Spleen (tissue), 11 donors: ENCODE data around the gene ASPN. TPM values are rescaled to one million over a fixed set of nuclear protein-coding genes. Genes with fewer than 3 reads are reported as not detected.

Experiments used
- DNase-seq: peaks from one replicate; pipeline ENCODE4 v3.0.0-alpha.2; 2020
- H3K27ac ChIP-seq, 8 donors: fragments of 200-600 bp; sonication (generic) in 7 of 8; 1 replicate in 4 of 8; 2 replicates in 4 of 8; pipeline versions ENCODE4 v1.5.0 to v1.8.0; 2016 to 2021; ENCODE audit warnings: inconsistent platforms in 4 of 8, mild to moderate bottlenecking in 4 of 8, moderate library complexity in 1 of 8
- H3K27me3 ChIP-seq, 7 donors: fragments of 200-600 bp; sonication (generic) in 6 of 7; replicated peaks in 1 of 7; 1 replicate in 4 of 7; 2 replicates in 3 of 7; pipeline versions ENCODE4 v1.5.0 to v1.8.0; 2016 to 2021; ENCODE audit warnings: inconsistent platforms in 3 of 7, mild to moderate bottlenecking in 1 of 7
- H3K36me3 ChIP-seq, 6 donors: fragments of 200-600 bp; sonication (generic) in 5 of 6; 1 replicate in 4 of 6; 2 replicates in 2 of 6; pipeline versions ENCODE4 v1.5.0 to v1.8.0; 2016 to 2021; ENCODE audit warnings: inconsistent platforms in 2 of 6
- H3K4me1 ChIP-seq, 6 donors: fragments of 200-600 bp; sonication (generic) in 5 of 6; 1 replicate in 3 of 6; 2 replicates in 3 of 6; pipeline versions ENCODE4 v1.5.0 to v1.8.0; 2016 to 2021; ENCODE audit warnings: inconsistent platforms in 3 of 6
- H3K4me3 ChIP-seq, 8 donors: fragments of 200-600 bp; sonication (generic) in 7 of 8; 1 replicate in 4 of 8; 2 replicates in 4 of 8; pipeline versions ENCODE4 v1.5.0 to v1.8.0; 2016 to 2021; ENCODE audit warnings: inconsistent platforms in 4 of 8, mild to moderate bottlenecking in 4 of 8, moderate library complexity in 2 of 8
- H3K9me3 ChIP-seq, 8 donors: fragments of 200-600 bp; sonication (generic) in 7 of 8; 1 replicate in 4 of 8; 2 replicates in 4 of 8; pipeline versions ENCODE4 v1.5.0 to v1.8.0; 2016 to 2021; ENCODE audit warnings: inconsistent platforms in 4 of 8
- CTCF ChIP-seq, 11 experiments: fragments of 200-600 bp in 7 of 11; fragments of 450-650 bp in 4 of 11; sonication (generic) in 4 of 11; IDR thresholded peaks in 8 of 11; conservative IDR thresholded peaks in 3 of 11; 1 replicate in 7 of 11; 2 replicates in 4 of 11; pipeline versions ENCODE4 v1.4.0 to v1.8.0; 2016 to 2021; ENCODE audit warnings: antibody characterized with exemption in 11 of 11, inconsistent platforms in 4 of 11, mild to moderate bottlenecking in 1 of 11
- POLR2A ChIP-seq, 3 donors: fragments of 450-650 bp; IDR thresholded peaks; one replicate each; pipeline ENCODE4 v1.5.1; 2017; ENCODE audit warnings: antibody characterized with exemption in 3 of 3, mild to moderate bottlenecking in 1 of 3
- POLR2AphosphoS5 ChIP-seq, 3 donors: sonication (generic); formaldehyde crosslinking; IDR thresholded peaks; one replicate each; pipeline ENCODE4 v1.5.1; 2017; ENCODE audit warnings: antibody characterized with exemption in 3 of 3
- WGBS, 5 donors: extraction: QIAGEN DNeasy Blood & Tissue Kit in 3 of 5; methylation state at CpG; one replicate each; pipeline versions ENCODE4 v1.1.5 to v1.1.7; 2013 to 2018; 5-methylcytosine and 5-hydroxymethylcytosine counted together
- intact Hi-C: fragments of 100-400 bp; cut with DNase I; formaldehyde crosslinking; loops from one replicate; pipeline ENCODE4 v1.15.0; 2023; ENCODE audit warnings: low total_unique reads
- polyA plus RNA-seq, 3 donors: library from polyadenylated mRNA; stranded (reverse); fragments of 200-250 nt; gene quantifications; one replicate each; pipeline ENCODE4 v1.2.1, GENCODE V29; 2013
- total RNA-seq, 7 donors: library from RNA; depleted of rRNA in 3 of 7; stranded (reverse); fragments of >200 nt in 3 of 7; fragmentation: NEBNext Ultra II Directional in 4 of 7; extraction: Animal tissue kit (Norgen Biotek cat#: 25700) in 4 of 7; gene quantifications; one replicate each; pipeline versions ENCODE4 v1.1.0 to v1.2.1, GENCODE V29; 2016 to 2021
- donor health status: healthy with polysubstance abuse.
- donor health status: DM: no; HTN: no; CAD: no; lungs with moderate emphysema.
- donor health status: DM: no; HTN: no; CAD: no.
- donor health status: Bipolar disorder and iron deficiency.
- donor health status: healthy.
- donor health status: DM: no; HTN: no; CAD: no.
- donor health status: DM: yes; HTN: yes; CAD: no.

Gene ASPN
- total and polyA plus RNA-seq, 10 donors, result 0.32 to 2.0 (median 0.93) TPM; not detected in 1

GRCh38 chr9:92457576-92457975 lies 24.7 kb downstream of the ASPN start:
- no peak for DNase-seq
- H3K27me3 ChIP-seq, result no peaks in the 10 kb centered on the region
- intact Hi-C loops, result no loop called here
- no peak overlapping the region for H3K4me3 ChIP-seq
- 94 to 98% (median 95%) methylated on average over 4 of the region's 4 CpGs for whole genome bisulfite sequencing, 5 donors
- no peak overlapping the region for H3K27ac ChIP-seq
- H3K9me3 ChIP-seq, result no peaks in the 10 kb centered on the region
- H3K4me1 ChIP-seq, result no peaks in the 10 kb centered on the region
- no peak for TF ChIP-seq POLR2A (IDR thresholded peaks at IDR 0.05)
- TF ChIP-seq POLR2AphosphoS5 (IDR thresholded peaks at IDR 0.05), result no peak
- TF ChIP-seq CTCF (IDR thresholded peaks at IDR 0.05 in 8 of 11, conservative IDR thresholded peaks at IDR 0.05 in 3 of 11), result no peak
- no peaks in the 10 kb centered on the region for H3K36me3 ChIP-seq

GRCh38 chr9:92455217-92455616 lies 27.1 kb downstream of the ASPN start:
- TF ChIP-seq POLR2A (IDR thresholded peaks at IDR 0.05) (no peak), CTCF (IDR thresholded peaks at IDR 0.05 in 8 of 11, conservative IDR thresholded peaks at IDR 0.05 in 3 of 11) (no peak), POLR2AphosphoS5 (IDR thresholded peaks at IDR 0.05) (no peak)
- no peaks in the 10 kb centered on the region for H3K27me3 ChIP-seq
- 81 to 94% (median 89%) methylated on average over 3 of the region's 3 CpGs for WGBS, 5 donors
- intact Hi-C loops, result no loop called here
- H3K27ac ChIP-seq, result no peak overlapping the region
- no peak for DNase-seq
- H3K36me3 ChIP-seq, result no peaks in the 10 kb centered on the region
- no peaks in the 10 kb centered on the region for H3K4me1 ChIP-seq
- peaks cover 0 to 5% (median 0%) of the 10 kb centered on the region in 8 donors for H3K9me3 ChIP-seq
- no peak overlapping the region for H3K4me3 ChIP-seq

- peaks cover 0 to 5% (median 0%) of the 10 kb centered on the region in 8 donors for H3K9me3 ChIP-seq
- no peaks in the 10 kb centered on the region for H3K27me3 ChIP-seq
- no peaks in the 10 kb centered on the region for H3K4me1 ChIP-seq
- TF ChIP-seq POLR2AphosphoS5 (IDR thresholded peaks at IDR 0.05) (no peak), CTCF (IDR thresholded peaks at IDR 0.05 in 8 of 11, conservative IDR thresholded peaks at IDR 0.05 in 3 of 11) (no peak), POLR2A (IDR thresholded peaks at IDR 0.05) (no peak)
- H3K27ac ChIP-seq, result no peak overlapping the region
- H3K4me3 ChIP-seq, result no peak overlapping the region
- intact Hi-C loops, result no loop called here
- H3K36me3 ChIP-seq, result no peaks in the 10 kb centered on the region
- DNase-seq, result no peak
Observed at GRCh38 chr9:92446536-92446935, 35.8 kb downstream of the ASPN start.

GRCh38 chr9:92444841-92445240 lies 37.5 kb downstream of the ASPN start:
- H3K4me1 ChIP-seq, result peaks cover 0 to 2% (median 0%) of the 10 kb centered on the region in 6 donors
- no peak overlapping the region for H3K4me3 ChIP-seq
- H3K9me3 ChIP-seq, result no peaks in the 10 kb centered on the region
- TF ChIP-seq POLR2AphosphoS5 (IDR thresholded peaks at IDR 0.05), result no peak
- TF ChIP-seq CTCF (IDR thresholded peaks at IDR 0.05 in 8 of 11, conservative IDR thresholded peaks at IDR 0.05 in 3 of 11), result no peak
- no peak for TF ChIP-seq POLR2A (IDR thresholded peaks at IDR 0.05)
- WGBS, 5 donors, result 82 to 94% (median 87%) methylated on average over 3 to 4 of the region's 4 CpGs
- H3K36me3 ChIP-seq, result no peaks in the 10 kb centered on the region
- no peak overlapping the region for H3K27ac ChIP-seq
- intact Hi-C loops, result no loop called here
- no peak for DNase-seq
- H3K27me3 ChIP-seq, result no peaks in the 10 kb centered on the region
